T-helper 17 cell (primary cell): ENCODE measurements around the gene SFXN5. TPM values are rescaled to one million over a fixed set of nuclear protein-coding genes. Genes with fewer than 3 reads are reported as not detected.

Source experiments
- ATAC-seq: fragments of 150-1000 bp; cut with Tn5 transposase; 2 replicates; pipeline ENCODE4 v1.10.0; 2021; ENCODE audit warnings: mild to moderate bottlenecking, moderate library complexity
- DNase-seq, 3 donors: peaks; one replicate each; pipeline versions ENCODE4 v3.0.0 to v3.0.0-alpha.2; 2020 to 2021
- H3K9me3 ChIP-seq: one replicate; pipeline ENCODE4 v1.7.0; 2013; ENCODE audit warnings: low read length, mild to moderate bottlenecking; ENCODE audit not compliant: control insufficient read depth, poor library complexity, severe bottlenecking
- H3K27ac Mint-ChIP-seq: one replicate; pipeline ENCODE4 v1.8.0; 2022; ENCODE audit warnings: mild to moderate bottlenecking, moderate library complexity, mixed read lengths
- H3K27me3 Mint-ChIP-seq: one replicate; pipeline ENCODE4 v1.8.0; 2022; ENCODE audit warnings: mixed read lengths
- H3K36me3 Mint-ChIP-seq: one replicate; pipeline ENCODE4 v1.8.0; 2022; ENCODE audit warnings: low read depth, mixed read lengths
- H3K4me1 Mint-ChIP-seq: one replicate; pipeline ENCODE4 v1.8.0; 2022; ENCODE audit warnings: mild to moderate bottlenecking, mixed read lengths
- H3K4me3 Mint-ChIP-seq: one replicate; pipeline ENCODE4 v1.8.0; 2022; ENCODE audit warnings: mild to moderate bottlenecking, moderate library complexity, mixed read lengths
- total RNA-seq, 4 donors: library from RNA in 2 of 4; stranded (reverse) in 2 of 4; gene quantifications; one replicate each; pipeline ENCODE4 v1.2.3 and lab custom pipeline; 2022 to 2026

SFXN5 gene
- total RNA-seq, 2 donors from 2014 or later = 7.0 to 10.0 TPM

DNA sequence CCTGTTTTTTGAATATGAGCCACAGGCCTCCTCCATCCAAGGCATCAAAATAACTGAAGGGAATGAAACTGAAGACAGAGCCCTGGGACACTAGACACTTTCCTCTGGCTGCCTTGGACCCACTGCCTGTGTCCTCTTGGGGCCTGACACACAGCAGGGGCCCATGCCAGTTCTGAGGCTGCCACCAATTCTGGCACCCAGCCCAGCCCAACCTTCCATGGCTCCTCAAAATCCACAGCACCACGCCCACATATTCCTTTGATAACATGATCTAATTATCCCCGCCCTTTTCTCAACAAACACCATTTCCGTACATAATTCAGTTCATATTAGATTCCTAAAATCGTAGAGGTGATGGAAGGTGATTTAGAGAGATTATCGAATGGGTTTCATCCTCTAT, 90.0 kb downstream of the SFXN5 start:
- Mint-ChIP-seq H3K4me3 (no peak overlapping the region), H3K27ac (no peak overlapping the region), H3K27me3 (no peaks in the 10 kb centered on the region), H3K36me3 (no peaks in the 10 kb centered on the region), H3K4me1 (peaks cover 5% of the 10 kb centered on the region)
- no peaks in the 10 kb centered on the region for H3K9me3 ChIP-seq
- DNase-seq (no peak), ATAC-seq (no peak)

DNA sequence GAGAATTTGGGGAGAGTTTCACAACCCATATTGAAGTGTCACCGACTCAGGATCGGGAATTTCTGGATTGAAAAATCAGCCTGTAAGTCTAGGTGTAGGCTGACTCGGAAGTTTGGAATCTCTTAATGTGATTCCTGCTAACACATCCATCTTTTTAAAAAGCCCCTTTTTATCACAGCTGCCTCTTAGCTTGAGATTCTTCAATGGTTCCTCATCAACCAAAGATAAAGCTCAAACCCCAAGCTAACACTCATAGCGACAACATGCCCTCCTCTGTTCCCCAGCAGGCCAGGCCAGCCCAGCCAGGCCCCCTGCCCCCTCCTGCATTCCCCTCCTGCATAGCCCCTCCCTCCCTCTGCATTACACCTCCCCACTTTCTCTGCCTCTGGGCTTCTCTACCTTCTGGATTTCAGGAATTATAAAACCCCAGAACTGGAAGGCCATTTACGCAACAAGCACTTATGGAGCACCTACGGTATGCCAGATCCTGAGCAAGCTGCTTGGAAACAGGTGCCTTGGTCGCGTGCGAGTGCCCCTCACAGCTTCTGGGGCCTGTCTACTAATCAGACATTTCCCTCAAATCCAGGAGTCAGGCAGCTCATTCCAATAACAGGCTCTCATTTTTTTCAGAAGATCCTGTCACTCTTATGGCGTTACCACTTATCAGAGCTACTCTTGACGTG, 90.8 kb downstream of the SFXN5 start:
- H3K4me1 Mint-ChIP-seq = peaks cover 5% of the 10 kb centered on the region
- no peak overlapping the region for H3K4me3 Mint-ChIP-seq
- ATAC-seq = no peak
- peaks cover 2% of the 10 kb centered on the region for H3K27me3 Mint-ChIP-seq
- no peaks in the 10 kb centered on the region for H3K36me3 Mint-ChIP-seq
- peak overlapping the region; percentile 43 for H3K27ac Mint-ChIP-seq
- no peak for DNase-seq
- H3K9me3 ChIP-seq = no peaks in the 10 kb centered on the region

DNA sequence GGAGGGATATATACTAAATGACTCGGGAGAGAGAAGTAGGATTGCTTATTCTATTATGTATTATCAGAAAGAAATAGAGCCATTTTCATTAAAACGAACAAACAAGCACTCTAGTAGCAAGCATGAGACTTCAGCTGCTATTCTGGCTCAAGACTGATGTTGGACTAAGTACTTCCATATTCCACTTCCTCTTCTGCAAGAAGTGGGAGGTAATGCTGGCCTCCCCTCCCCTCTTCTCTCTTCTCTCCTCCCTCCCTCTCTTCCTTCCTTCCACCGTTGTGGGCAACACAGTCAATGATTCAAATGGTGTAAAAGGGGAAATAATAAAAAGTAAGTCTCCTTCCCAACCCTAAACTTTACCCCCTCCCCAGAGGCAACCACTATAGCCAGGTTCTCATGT, 91.6 kb downstream of the SFXN5 start:
- H3K27me3 Mint-ChIP-seq = peaks cover 10% of the 10 kb centered on the region
- peak overlapping the region; percentile 43 for H3K27ac Mint-ChIP-seq
- ATAC-seq = peak; percentile 25
- H3K9me3 ChIP-seq = no peaks in the 10 kb centered on the region
- H3K4me1 Mint-ChIP-seq = peaks cover 5% of the 10 kb centered on the region
- no peak for DNase-seq
- peak overlapping the region; percentile 57 for H3K4me3 Mint-ChIP-seq
- no peaks in the 10 kb centered on the region for H3K36me3 Mint-ChIP-seq

DNA sequence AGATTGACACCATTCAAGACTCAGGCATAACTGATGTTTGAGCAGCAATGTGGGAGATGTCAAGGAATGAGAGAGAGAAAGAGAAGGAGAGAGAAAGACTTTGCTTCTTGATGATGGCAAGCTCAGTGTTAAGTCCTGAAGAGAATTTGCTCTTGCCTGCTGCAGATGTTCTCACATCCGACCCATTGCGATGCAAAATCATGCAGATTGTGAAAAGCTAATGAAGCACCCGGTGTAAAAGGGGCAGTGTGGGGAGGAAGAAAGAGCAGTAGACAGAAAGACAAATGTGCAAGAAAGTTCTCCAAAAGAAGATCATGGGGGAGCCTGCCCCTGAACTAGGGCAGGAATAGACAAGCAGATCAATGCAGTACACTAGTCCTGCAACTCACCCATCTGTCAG, 96.5 kb downstream of the SFXN5 start:
- ATAC-seq (no peak), DNase-seq (no peak)
- Mint-ChIP-seq H3K4me3 (no peak overlapping the region), H3K36me3 (no peaks in the 10 kb centered on the region), H3K27me3 (peaks cover 16% of the 10 kb centered on the region), H3K27ac (no peak overlapping the region), H3K4me1 (peaks cover 5% of the 10 kb centered on the region)
- no peaks in the 10 kb centered on the region for H3K9me3 ChIP-seq

DNA sequence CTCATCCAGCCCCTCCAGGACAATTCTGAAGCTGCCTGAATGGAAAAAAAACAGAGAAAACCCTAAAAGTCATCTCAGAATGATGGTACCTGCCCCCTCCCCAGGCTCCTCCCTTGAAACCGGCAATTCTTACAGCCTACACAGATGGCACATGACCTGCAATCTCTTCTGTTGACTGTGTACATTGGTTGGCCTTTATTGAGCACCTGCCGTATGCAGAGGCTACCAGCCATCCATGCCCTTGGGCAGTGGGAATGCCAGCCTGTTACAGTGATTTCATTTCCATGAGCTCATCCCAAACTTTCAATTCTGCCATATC, 97.1 kb downstream of the SFXN5 start:
- no peak overlapping the region for H3K4me3 Mint-ChIP-seq
- H3K9me3 ChIP-seq = no peaks in the 10 kb centered on the region
- H3K27ac Mint-ChIP-seq = no peak overlapping the region
- H3K36me3 Mint-ChIP-seq = no peaks in the 10 kb centered on the region
- H3K27me3 Mint-ChIP-seq = peaks cover 16% of the 10 kb centered on the region
- H3K4me1 Mint-ChIP-seq = peaks cover 4% of the 10 kb centered on the region
- ATAC-seq = no peak
- no peak for DNase-seq

DNA sequence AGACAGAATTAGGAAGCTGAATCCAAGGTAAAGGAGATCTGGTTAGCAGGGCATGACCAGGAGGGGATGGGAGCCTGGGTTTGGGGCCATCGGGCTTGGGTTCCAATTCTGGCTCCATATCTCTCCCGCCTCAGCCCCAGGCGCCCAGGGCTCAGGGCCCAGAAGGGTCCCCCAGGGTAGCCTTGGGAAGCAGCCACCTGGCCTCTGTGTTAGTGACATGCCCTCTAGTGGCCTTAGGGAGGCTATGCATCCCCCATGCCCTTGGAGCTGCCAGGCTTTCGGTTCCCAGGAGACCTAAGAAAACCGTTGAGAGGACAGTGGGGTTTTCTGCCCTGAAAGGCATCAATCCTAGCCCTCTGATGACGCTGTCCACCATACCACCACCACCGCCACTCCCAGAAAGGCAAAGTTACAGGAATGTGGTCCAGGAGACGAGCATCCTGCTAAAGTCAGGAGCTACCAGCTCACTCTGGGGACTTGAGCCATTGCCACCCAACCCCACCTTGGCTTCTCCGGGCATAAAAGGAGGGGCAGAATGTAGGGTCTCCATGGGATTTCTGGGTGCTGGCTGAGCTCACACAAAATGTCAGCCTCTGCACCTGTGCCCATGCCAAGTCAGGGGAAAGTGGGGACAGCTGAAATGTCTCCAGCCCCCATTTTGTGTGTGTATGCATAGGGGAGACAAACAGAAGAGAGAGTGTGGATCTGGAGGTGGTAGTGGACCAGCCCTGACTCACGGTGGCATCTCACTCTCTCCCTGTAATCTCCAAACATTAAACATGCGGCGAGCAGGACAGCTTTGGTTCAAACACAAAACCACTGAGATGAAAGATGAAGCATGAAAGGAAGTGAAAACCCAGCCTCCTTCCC, 97.7 kb downstream of the SFXN5 start:
- H3K9me3 ChIP-seq = no peaks in the 10 kb centered on the region
- ATAC-seq (peak; percentile 88), DNase-seq (peak in 1 of 3 donors; percentile 35)
- Mint-ChIP-seq H3K4me3 (no peak overlapping the region), H3K27ac (no peak overlapping the region), H3K36me3 (no peaks in the 10 kb centered on the region), H3K27me3 (peaks cover 16% of the 10 kb centered on the region), H3K4me1 (peaks cover 4% of the 10 kb centered on the region)

DNA sequence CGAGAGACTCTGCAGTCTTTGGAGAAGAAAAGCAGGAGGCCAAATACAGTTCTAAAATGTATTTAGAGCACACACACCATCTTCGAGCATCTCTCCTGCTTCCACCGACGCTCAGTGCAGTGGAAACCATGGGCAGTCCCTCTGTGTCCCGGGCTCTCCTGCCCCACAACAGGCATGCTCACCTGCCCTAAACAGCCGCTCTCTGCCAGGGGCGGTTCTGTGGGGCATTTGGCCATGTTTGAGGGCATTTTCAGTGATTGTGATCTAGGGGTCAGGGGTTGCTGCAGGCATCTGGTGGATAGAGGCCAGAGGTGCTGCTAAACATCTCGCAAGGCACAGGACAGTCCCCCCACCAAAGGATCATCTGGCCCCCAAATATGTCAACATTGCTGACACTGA, 98.4 kb downstream of the SFXN5 start:
- no peaks in the 10 kb centered on the region for H3K36me3 Mint-ChIP-seq
- DNase-seq = no peak
- H3K9me3 ChIP-seq = no peaks in the 10 kb centered on the region

DNA sequence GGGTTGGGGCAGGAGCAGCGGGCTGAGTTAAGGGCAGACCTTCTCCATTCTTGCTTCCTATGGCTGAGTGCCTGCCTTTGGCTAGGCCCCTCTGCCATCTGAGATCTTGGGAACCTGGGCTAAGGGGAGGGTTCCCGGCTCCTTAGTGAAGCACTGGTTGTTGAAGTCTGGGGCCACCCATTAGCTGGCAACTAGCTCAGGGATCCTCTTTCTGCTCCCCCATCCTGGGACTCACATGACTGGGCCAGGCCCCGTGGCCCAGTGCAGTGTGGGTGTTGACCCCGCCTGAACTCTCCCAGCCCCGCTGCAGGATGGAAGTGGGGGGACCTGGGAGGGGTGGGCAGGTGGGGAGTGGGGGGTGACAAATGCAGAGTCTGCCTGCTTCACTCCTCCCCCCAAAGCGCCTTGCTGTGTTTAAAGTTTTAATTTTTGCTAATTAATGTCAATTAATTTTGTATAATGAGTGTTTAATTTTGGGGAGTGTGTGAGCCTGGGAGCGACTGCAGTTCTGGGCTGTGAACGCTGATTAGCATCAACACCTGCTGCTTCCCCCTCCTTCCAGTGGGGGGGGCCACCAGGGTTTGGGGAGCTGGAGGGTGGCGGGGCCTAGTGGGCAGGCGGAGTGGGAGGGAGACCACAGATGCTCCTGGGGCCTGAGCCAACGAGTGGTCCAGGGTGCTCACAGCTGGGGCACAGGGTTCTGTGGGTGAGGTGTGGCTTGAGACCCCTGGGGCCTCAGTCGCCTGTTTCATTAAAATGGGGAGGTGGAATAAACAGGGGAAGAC, 99.0 kb downstream of the SFXN5 start:
- Mint-ChIP-seq H3K27ac (no peak overlapping the region), H3K4me3 (no peak overlapping the region), H3K27me3 (peaks cover 16% of the 10 kb centered on the region), H3K4me1 (peaks cover 4% of the 10 kb centered on the region), H3K36me3 (no peaks in the 10 kb centered on the region)
- H3K9me3 ChIP-seq = no peaks in the 10 kb centered on the region
- ATAC-seq (no peak), DNase-seq (no peak)

More for the DNA sequence above, 98.4 kb downstream of the SFXN5 start:
- no peak for ATAC-seq
- Mint-ChIP-seq H3K4me3 (no peak overlapping the region), H3K27me3 (peaks cover 16% of the 10 kb centered on the region), H3K27ac (no peak overlapping the region), H3K4me1 (peaks cover 4% of the 10 kb centered on the region)

DNA sequence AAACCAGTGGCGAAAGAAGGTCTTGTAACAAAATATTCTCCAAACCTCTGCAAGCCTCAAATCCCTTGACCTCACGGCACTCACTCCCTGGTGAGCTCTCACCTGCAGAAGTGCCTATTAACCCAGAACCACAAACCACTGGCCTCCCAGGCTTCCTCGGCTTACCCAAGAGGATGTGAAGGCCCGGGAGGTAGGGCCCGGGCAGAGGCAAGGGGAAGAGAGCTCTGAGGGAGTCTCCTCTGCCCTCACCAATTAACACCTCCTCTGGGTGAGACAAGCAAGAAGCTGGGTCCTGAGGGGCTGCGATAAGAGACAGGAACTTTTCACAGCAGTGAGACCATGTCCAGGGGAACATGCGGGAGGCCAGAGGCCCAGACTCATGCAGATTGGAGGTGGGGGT, 100.5 kb downstream of the SFXN5 start:
- Mint-ChIP-seq H3K4me1 (peaks cover 6% of the 10 kb centered on the region), H3K27me3 (peaks cover 16% of the 10 kb centered on the region), H3K36me3 (no peaks in the 10 kb centered on the region), H3K4me3 (no peak overlapping the region), H3K27ac (no peak overlapping the region)
- ATAC-seq (no peak), DNase-seq (no peak)
- no peaks in the 10 kb centered on the region for H3K9me3 ChIP-seq

DNA sequence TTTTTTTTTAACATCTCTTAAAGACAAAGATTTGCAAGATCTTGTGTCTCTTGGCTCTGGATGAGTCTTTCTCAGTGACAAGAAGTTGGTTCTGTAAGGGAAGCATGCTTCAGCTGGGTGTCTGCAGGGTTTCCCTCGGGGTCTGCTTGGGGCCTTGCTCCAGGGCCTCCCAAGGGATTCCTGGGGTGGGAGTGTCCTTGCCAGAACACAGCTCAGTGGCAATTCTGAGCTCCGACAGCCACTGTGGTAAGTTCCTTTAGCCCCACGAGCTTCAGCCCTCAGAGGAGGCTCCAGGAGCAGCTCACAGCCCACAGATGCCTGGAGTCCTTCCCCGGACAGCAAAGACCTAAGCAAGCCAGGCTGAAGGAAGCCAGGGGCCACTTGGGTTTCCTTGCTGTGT, 101.8 kb downstream of the SFXN5 start:
- H3K27ac Mint-ChIP-seq = no peak overlapping the region
- DNase-seq (no peak), ATAC-seq (no peak)
- no peaks in the 10 kb centered on the region for H3K9me3 ChIP-seq
- no peak overlapping the region for H3K4me3 Mint-ChIP-seq
- peaks cover 4% of the 10 kb centered on the region for H3K27me3 Mint-ChIP-seq
- H3K4me1 Mint-ChIP-seq = peaks cover 6% of the 10 kb centered on the region
- no peaks in the 10 kb centered on the region for H3K36me3 Mint-ChIP-seq

DNA sequence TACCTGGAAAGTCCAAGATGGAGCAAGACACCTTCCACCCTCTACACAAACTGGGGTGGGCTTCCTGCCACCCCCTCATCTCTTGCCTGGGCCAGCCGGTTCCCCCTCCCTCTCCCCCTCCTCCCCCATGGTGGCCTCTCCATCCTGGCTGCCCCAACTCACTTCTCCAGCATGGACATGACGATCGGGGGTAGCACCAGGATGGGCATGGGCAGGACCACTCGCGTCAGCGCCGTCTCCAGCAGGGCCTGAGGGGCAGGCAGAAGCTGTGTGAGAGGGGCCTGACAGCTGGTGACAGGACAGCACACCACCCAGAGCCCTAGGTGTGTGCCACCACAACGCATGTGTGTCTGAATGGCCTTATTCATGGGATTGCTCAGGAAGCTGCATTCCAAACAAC, 103.2 kb downstream of the SFXN5 start:
- H3K36me3 Mint-ChIP-seq = no peaks in the 10 kb centered on the region
- ATAC-seq = no peak
- H3K4me3 Mint-ChIP-seq = no peak overlapping the region
- no peak overlapping the region for H3K27ac Mint-ChIP-seq
- peaks cover 2% of the 10 kb centered on the region for H3K4me1 Mint-ChIP-seq
- no peaks in the 10 kb centered on the region for H3K9me3 ChIP-seq
- DNase-seq = no peak
- no peaks in the 10 kb centered on the region for H3K27me3 Mint-ChIP-seq

DNA sequence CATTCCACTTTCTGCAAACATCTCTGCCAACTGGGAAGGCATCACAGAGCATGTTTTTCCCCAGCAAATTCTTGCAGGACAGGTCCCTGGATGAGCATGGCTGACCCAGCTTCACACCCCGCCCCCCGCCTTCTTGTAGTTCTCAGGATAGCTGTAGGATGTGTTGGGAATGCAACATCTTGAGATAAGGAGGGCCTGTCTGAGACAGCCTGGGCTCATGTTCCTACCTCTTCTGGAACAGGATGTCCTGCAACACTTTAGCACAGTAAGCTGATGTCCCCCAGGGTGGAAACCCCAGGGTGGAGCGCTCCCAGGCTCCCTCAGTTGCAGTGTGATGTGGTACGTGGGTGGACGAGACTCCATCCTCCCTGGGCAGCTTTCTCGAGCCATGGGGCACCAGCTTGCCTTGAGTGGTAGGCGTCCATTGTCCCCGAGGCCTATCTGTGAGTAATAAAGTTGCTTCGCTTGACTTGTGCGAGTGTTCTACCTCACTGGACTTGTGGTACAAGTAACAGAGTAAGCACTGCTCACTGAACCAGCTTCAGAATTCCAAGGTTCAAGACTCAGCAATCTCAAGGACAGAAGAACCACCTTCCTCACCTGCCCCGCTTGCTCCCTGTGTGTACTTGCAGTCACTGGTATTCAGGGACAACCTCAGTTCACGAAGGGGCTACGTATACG, 105.6 kb downstream of the SFXN5 start:
- DNase-seq (no peak), ATAC-seq (no peak)
- Mint-ChIP-seq H3K27me3 (no peaks in the 10 kb centered on the region), H3K4me1 (peaks cover 6% of the 10 kb centered on the region), H3K4me3 (no peak overlapping the region), H3K36me3 (no peaks in the 10 kb centered on the region), H3K27ac (peak overlapping the region; percentile 53)
- H3K9me3 ChIP-seq = no peaks in the 10 kb centered on the region

DNA sequence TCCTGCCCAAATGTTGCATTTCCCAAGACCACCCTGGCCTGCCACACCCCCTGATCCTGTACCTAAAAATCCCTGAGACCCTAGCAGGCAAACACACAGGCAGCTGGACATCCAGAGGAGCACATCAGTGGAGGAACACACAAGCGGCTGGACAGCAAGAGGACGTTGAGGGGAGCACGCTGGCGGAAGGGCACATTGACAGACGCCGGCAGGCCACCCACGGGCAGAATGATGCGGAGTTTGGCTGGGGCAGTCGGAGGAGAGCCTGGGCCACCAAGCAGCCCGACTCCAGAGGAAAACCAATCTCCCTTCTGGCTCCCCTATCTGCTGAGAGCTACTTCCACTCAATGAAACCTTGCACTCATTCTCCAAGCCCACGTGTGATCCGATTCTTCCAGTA, 106.5 kb downstream of the SFXN5 start:
- peaks cover 8% of the 10 kb centered on the region for H3K4me1 Mint-ChIP-seq
- H3K36me3 Mint-ChIP-seq = no peaks in the 10 kb centered on the region
- H3K4me3 Mint-ChIP-seq = no peak overlapping the region
- H3K9me3 ChIP-seq = no peaks in the 10 kb centered on the region
- ATAC-seq (no peak), DNase-seq (no peak)
- no peaks in the 10 kb centered on the region for H3K27me3 Mint-ChIP-seq
- peak overlapping the region; percentile 53 for H3K27ac Mint-ChIP-seq
